ENCODE results near the gene RSPH1. TPM values are rescaled to one million over a fixed set of nuclear protein-coding genes. Genes with fewer than 3 reads are reported as not detected.

Gene RSPH1
- total RNA-seq, 2 donors from 2014 or later, result 6.9 to 7.5 TPM

DNA sequence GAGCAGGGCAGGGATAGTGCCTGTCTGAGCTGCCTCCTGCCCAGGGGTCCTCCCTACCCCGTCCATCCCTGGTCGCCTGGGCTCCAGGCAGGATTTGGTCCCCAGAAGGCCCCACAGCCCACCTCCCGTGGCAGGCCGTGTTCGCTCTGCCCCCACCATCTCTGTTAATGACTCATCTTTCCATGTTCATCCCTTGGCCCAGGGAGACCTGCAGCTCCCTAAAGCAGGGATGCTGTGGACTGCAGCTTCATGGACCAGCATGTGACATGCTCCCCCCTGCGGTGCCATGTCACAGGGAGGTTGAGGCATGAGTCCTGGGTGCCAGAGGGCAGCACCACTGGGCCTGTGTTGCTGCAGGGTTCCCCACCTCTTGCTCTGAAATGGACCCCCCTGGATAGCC, 65.5 kb downstream of the RSPH1 start:
- Histone ChIP-seq H3K4me1 (no peaks in the 10 kb centered on the region), H3K36me3 (no peaks in the 10 kb centered on the region), H3K27me3 (no peaks in the 10 kb centered on the region), H3K4me3 (no peak overlapping the region), H3K27ac (no peak overlapping the region), H3K9ac (ENCODE audit: low read depth in 2 of 2, low read length in 2 of 2) (no peak overlapping the region), H3K9me3 (peaks cover 3% of the 10 kb centered on the region)
- TF ChIP-seq, protein P1, sequence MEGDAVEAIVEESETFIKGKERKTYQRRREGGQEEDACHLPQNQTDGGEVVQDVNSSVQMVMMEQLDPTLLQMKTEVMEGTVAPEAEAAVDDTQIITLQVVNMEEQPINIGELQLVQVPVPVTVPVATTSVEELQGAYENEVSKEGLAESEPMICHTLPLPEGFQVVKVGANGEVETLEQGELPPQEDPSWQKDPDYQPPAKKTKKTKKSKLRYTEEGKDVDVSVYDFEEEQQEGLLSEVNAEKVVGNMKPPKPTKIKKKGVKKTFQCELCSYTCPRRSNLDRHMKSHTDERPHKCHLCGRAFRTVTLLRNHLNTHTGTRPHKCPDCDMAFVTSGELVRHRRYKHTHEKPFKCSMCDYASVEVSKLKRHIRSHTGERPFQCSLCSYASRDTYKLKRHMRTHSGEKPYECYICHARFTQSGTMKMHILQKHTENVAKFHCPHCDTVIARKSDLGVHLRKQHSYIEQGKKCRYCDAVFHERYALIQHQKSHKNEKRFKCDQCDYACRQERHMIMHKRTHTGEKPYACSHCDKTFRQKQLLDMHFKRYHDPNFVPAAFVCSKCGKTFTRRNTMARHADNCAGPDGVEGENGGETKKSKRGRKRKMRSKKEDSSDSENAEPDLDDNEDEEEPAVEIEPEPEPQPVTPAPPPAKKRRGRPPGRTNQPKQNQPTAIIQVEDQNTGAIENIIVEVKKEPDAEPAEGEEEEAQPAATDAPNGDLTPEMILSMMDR (IDR thresholded peaks at IDR 0.05), result no peak
- DNase-seq, result no peak
- intact Hi-C loops (cut with DNase I), result no loop called here

DNA sequence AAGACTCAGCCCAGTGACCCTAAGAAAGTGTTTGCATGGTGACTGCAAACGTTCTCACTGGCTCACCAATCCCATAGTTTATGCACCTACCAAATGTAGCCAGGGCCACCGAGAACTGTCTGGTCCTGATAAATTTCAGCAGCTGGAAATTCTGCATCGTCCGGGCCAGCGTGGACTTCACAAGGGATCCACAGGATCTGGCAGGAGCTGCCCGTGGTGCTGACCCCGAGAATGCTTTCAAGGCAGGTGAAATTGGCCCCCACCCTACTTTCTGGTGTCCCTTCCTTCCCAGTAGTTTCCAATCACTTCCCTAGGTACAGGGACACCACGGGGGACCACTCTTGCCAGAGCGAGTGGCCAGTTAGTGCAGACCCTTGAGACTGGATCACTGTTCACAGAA, 66.2 kb downstream of the RSPH1 start:
- H3K9ac ChIP-seq (ENCODE audit: low read depth in 2 of 2, low read length in 2 of 2), result no peak overlapping the region
- no peak for DNase-seq
- peaks cover 3% of the 10 kb centered on the region for H3K9me3 ChIP-seq
- TF ChIP-seq, protein P1 (IDR thresholded peaks at IDR 0.05), result no peak
- H3K36me3 ChIP-seq, result no peaks in the 10 kb centered on the region
- H3K4me1 ChIP-seq, result no peaks in the 10 kb centered on the region
- intact Hi-C loops (cut with DNase I), result no loop called here
- no peak overlapping the region for H3K27ac ChIP-seq
- no peak overlapping the region for H3K4me3 ChIP-seq
- H3K27me3 ChIP-seq, result no peaks in the 10 kb centered on the region

DNA sequence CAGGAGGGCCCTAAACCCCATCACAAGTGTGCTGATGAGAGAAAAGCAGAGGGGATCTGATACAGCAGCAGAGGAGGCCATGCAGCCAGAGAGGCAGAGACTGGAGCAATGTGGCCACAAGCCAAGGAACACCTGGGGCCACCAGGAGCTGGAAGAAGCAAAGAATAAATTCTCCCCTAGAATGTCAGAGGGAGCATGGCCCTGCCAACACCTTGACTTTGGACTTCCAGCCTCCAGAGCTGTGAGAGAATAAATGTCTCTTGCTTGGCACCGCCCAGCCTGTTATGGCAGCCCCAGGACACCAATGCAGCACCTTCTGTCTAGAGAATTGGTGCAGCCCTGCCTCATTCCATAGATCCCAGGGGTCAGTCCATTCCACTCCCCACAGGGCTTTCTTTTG, 67.0 kb downstream of the RSPH1 start:
- H3K4me1 ChIP-seq, result no peaks in the 10 kb centered on the region
- intact Hi-C loops (cut with DNase I), result no loop called here
- no peaks in the 10 kb centered on the region for H3K36me3 ChIP-seq
- H3K9me3 ChIP-seq, result peaks cover 3% of the 10 kb centered on the region
- H3K27ac ChIP-seq, result no peak overlapping the region
- H3K27me3 ChIP-seq, result no peaks in the 10 kb centered on the region
- H3K4me3 ChIP-seq, result no peak overlapping the region
- H3K9ac ChIP-seq (ENCODE audit: low read depth in 2 of 2, low read length in 2 of 2), result no peak overlapping the region
- DNase-seq, result no peak
- TF ChIP-seq, protein P1 (IDR thresholded peaks at IDR 0.05), result no peak

DNA sequence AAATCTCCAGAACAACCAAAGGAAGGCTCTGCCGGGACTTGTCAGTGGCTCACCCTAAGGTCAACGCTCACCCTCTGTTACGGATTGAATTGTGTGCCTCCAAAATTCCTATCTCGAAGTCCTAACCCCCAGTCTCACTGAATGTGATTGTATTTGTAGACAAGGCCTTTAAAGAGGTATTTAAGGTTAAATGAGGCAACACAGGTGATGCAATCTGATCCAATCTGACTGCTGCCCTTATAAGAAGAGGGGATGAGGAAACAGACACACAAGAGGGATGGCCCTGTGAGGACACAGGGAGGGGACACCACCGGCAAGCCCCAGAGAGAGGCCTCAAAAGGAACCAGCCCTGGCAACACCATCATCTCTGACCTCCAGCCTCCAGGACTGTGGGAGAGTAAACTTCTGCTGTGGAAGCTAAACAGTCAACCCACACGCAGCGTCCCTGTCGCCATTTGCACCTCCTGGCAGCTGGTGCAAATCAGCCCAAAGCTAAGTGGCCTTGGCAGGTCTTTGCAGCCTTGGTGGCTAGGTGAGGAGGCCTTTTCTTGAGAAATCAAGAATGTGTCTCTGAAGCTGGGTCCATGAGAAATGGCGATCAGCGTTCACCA, 68.1 kb downstream of the RSPH1 start:
- no peaks in the 10 kb centered on the region for H3K36me3 ChIP-seq
- no peak overlapping the region for H3K4me3 ChIP-seq
- H3K27ac ChIP-seq, result no peak overlapping the region
- no peak for DNase-seq
- intact Hi-C loops (cut with DNase I), result no loop called here
- TF ChIP-seq, protein P1 (IDR thresholded peaks at IDR 0.05), result no peak
- no peak overlapping the region for H3K9ac ChIP-seq (ENCODE audit: low read depth in 2 of 2, low read length in 2 of 2)
- H3K4me1 ChIP-seq, result no peaks in the 10 kb centered on the region
- no peaks in the 10 kb centered on the region for H3K27me3 ChIP-seq
- peaks cover 3% of the 10 kb centered on the region for H3K9me3 ChIP-seq

DNA sequence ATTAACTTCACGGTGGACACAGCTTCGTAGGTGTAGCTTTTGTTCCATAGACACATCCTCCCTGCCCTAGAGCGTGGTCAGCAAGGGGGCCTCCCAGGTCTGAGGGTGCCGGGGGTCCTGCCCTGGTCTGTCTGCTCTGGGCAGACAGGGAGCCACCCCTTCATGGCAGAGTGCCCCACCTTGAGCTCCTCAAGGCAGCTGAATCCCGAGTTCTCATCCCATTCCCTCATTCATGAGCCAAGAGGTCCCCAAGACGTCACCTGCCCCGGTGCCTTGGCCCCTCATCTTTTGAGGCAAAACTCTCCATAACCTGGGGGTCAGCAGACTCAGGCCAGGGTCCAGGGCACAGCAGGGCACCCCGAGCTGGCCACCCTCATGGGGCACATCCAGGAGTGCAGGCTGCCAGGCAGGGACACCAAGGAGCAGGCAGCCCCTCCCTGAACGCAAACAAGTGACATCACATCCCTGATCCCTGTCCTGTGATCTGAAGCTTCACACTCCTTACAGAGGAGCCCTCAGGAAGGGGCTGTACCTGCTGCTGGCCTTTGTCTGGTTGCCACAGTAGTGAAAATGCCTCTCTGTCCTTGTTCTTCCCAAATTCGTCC, 69.0 kb downstream of the RSPH1 start:
- H3K36me3 ChIP-seq, result no peaks in the 10 kb centered on the region
- no peak overlapping the region for H3K27ac ChIP-seq
- no peak overlapping the region for H3K4me3 ChIP-seq
- no peaks in the 10 kb centered on the region for H3K27me3 ChIP-seq
- peaks cover under 1% of the 10 kb centered on the region for H3K9me3 ChIP-seq
- TF ChIP-seq, protein P1 (IDR thresholded peaks at IDR 0.05), result no peak
- DNase-seq, result peak; percentile 45
- H3K4me1 ChIP-seq, result no peaks in the 10 kb centered on the region
- intact Hi-C loops (cut with DNase I), result no loop called here
- no peak overlapping the region for H3K9ac ChIP-seq (ENCODE audit: low read depth in 2 of 2, low read length in 2 of 2)

All from colonic mucosa (tissue), 4 donors.